Activated B cell treated with CpG ODN at 0.5 μM for 24 hours (primary cell): ENCODE results near the gene SLC25A38. TPM values are rescaled to one million over a fixed set of nuclear protein-coding genes. Genes with fewer than 3 reads are reported as not detected.

Experiments
- ATAC-seq: fragments of 200-7000 bp; cut with Tn5 transposase; one replicate; pipeline ENCODE4 v1.10.0; 2021; ENCODE audit warnings: low read depth, mild to moderate bottlenecking, moderate library complexity
- CTCF ChIA-PET: fragments of 350-600 bp; sonication (Branson Sonifier 250); formaldehyde crosslinking; loops from one replicate; lab custom pipeline; 2021; ENCODE audit warnings: antibody characterized with exemption; lab: Charles Lee
- POLR2A ChIA-PET: fragments of 350-600 bp; sonication (Branson Sonifier 250); formaldehyde crosslinking; loops from one replicate; lab custom pipeline; 2021; ENCODE audit warnings: antibody characterized with exemption; lab: Charles Lee
- DNase-seq: peaks from one replicate; pipeline ENCODE4 v3.0.0; 2022
- H3K27ac Mint-ChIP-seq: one replicate; pipeline ENCODE4 v1.8.0; 2020; ENCODE audit warnings: mixed read lengths
- H3K27me3 Mint-ChIP-seq: one replicate; pipeline ENCODE4 v1.8.0; 2021; ENCODE audit warnings: mixed read lengths
- H3K36me3 Mint-ChIP-seq: one replicate; pipeline ENCODE4 v1.8.0; 2021; ENCODE audit warnings: low read depth, mixed read lengths
- H3K4me1 Mint-ChIP-seq: one replicate; pipeline ENCODE4 v1.8.0; 2021; ENCODE audit warnings: mixed read lengths
- H3K4me3 Mint-ChIP-seq: one replicate; pipeline ENCODE4 v1.8.0; 2020; ENCODE audit warnings: mild to moderate bottlenecking, mixed read lengths
- H3K9me3 Mint-ChIP-seq: one replicate; pipeline ENCODE4 v1.8.0; 2020; ENCODE audit warnings: mixed read lengths
- intact Hi-C: fragments of 100-400 bp; cut with micrococcal nuclease; formaldehyde crosslinking; loops from one replicate; pipeline ENCODE4 v1.15.1; 2024
- total RNA-seq: library from RNA; stranded (reverse); gene quantifications from 2 replicates; pipeline ENCODE4 v1.2.3, GENCODE V29; 2022
- TF ChIP-seq, protein P1 (sequence below): fragments of 200-600 bp; IDR thresholded peaks from one replicate; pipeline ENCODE4 v1.8.0; 2022; ENCODE audit warnings: antibody characterized with exemption, mild to moderate bottlenecking

Gene SLC25A38
- total RNA-seq, 1 donor from 2014 or later: 52.9 TPM

DNA sequence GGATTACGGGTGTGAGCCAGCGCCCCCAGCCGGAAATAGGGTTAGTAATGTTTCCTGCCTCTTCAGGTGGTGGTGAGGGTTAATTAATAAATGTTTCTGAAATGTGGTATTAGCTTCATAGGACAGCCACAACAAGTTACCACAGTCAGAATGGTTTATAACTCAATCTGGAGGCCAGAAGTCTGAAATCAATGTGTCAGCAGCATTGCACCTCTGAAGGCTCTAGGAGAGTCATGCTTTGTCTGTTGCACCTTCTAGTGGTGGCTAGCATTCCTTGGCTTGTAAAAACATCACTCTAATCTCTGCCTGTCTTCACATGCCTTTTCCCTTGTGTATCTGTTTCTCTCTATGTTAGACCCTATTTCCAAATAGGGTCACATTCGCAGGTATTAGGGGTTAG lies 15.5 kb downstream of the SLC25A38 start:
- TF ChIP-seq, protein P1, sequence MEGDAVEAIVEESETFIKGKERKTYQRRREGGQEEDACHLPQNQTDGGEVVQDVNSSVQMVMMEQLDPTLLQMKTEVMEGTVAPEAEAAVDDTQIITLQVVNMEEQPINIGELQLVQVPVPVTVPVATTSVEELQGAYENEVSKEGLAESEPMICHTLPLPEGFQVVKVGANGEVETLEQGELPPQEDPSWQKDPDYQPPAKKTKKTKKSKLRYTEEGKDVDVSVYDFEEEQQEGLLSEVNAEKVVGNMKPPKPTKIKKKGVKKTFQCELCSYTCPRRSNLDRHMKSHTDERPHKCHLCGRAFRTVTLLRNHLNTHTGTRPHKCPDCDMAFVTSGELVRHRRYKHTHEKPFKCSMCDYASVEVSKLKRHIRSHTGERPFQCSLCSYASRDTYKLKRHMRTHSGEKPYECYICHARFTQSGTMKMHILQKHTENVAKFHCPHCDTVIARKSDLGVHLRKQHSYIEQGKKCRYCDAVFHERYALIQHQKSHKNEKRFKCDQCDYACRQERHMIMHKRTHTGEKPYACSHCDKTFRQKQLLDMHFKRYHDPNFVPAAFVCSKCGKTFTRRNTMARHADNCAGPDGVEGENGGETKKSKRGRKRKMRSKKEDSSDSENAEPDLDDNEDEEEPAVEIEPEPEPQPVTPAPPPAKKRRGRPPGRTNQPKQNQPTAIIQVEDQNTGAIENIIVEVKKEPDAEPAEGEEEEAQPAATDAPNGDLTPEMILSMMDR: no peak
- Mint-ChIP-seq H3K9me3 (no peaks in the 10 kb centered on the region), H3K4me3 (no peak overlapping the region), H3K27me3 (no peaks in the 10 kb centered on the region), H3K36me3 (peaks cover 77% of the 10 kb centered on the region), H3K4me1 (no peaks in the 10 kb centered on the region), H3K27ac (no peak overlapping the region)
- CTCF ChIA-PET: no interaction called here
- POLR2A ChIA-PET: interaction anchor here (4.1 kb wide), 1 partner anchor 8 kb away, joined by 14 read pairs; the partner anchor contains the start of gene RPSA
- ATAC-seq: no peak
- intact Hi-C loops: no loop called here
- DNase-seq: no peak

DNA sequence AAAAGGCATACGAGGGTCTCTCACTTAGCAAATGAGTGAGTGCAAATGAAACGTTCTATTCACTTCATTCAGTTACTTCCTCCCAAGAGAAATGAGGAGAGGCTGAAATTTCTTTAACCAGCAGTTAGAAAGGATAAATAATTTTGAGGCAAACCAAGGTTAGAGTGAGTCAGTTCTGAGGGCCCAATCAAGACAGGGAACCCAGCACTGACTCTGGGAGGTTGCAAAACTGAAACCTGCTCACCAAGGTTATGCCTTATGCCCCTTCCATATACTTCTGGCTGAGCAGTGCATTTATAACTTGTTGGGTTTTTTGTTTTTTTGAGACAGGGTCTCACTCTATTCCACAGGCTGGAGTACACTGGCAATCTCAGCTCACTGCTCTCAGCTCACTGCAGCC lies 18.8 kb downstream of the SLC25A38 start:
- Mint-ChIP-seq H3K27ac (no peak overlapping the region), H3K9me3 (no peaks in the 10 kb centered on the region), H3K4me3 (no peak overlapping the region), H3K4me1 (peaks cover 8% of the 10 kb centered on the region), H3K27me3 (no peaks in the 10 kb centered on the region), H3K36me3 (peaks cover 54% of the 10 kb centered on the region)
- POLR2A ChIA-PET: no interaction called here
- no peak for ATAC-seq
- CTCF ChIA-PET: no interaction called here
- TF ChIP-seq, protein P1: no peak
- intact Hi-C loops: no loop called here
- no peak for DNase-seq

DNA sequence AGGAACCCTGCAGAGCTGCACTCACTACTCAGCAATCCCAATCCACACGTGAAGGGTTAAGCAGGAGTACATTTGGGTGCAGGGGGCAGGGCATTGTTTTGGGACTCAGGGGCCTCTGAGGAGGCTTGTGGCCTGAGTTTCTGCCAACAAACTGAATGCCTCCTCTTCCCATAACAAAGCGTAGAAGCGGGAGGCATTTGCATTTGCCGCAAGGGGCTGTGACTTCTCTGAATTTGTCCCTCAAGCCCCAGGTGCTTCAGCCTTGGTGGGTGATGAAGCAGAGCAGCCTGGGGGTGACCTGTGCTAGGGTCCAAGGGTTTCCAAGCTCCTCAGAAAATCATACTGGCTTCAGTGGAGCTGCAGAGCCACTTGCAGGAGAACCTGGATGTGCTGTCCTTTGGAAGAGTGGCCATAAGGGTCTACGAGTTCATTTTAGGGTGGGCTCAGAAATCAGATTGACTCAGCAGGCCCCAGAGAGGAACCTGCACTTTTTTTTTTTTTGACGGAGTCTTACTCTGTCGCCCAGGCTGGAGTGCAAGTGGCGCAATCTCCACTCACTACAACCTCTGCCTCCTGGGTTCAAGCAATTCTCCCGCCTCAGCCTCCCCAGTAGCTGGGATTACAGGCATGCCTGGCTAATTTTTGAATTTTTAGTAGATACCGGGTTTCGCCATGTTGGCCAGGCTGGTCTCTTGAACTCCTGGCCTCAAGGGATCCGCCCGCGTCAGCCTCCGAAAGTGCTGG lies 21.9 kb downstream of the SLC25A38 start:
- Mint-ChIP-seq H3K36me3 (peaks cover 55% of the 10 kb centered on the region), H3K27ac (no peak overlapping the region), H3K4me1 (peaks cover 35% of the 10 kb centered on the region), H3K27me3 (no peaks in the 10 kb centered on the region), H3K9me3 (no peaks in the 10 kb centered on the region), H3K4me3 (no peak overlapping the region)
- ATAC-seq (no peak), DNase-seq (no peak)
- ChIA-PET POLR2A (interaction anchor here (0.6 to 5.9 kb wide), 4 partner anchors 10 to 1382 kb away, joined by 3 to 101 read pairs (median 4); partner anchors contain the start of gene SLC25A38), CTCF (no interaction called here)
- intact Hi-C loops: no loop called here
- TF ChIP-seq, protein P1: no peak

DNA sequence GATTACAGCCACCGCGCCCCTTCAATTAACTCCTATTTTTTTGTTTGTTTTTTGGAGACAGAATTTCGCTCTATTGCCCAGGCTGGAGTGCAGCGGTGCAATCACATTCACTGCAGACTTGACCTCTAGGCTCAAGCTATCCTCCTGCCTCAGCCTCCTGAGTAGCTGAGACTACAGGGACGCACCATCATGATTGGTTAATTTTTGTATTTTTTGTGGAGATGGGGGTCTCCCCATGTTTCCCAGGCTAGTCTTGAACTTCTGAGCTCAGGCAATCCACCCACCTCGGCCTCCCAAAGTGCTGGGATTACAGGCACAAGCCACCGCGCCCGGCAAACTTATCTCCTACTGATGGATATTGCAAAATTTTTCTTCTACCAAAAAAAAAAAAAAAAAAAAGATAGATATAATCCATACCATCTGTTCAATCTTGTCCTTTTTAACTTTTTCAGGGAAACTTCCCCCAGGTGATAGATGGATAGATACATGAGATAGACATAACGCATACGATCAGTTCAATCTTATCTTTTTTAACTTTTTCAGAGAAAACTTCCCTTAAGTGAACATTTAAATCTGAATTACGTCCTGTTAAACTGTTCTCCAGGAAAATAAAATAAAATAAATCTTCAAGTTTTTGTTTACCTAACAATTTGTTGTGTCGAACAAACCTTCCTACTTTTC lies 22.7 kb downstream of the SLC25A38 start:
- peak overlapping the region; percentile 96 for H3K27ac Mint-ChIP-seq
- POLR2A ChIA-PET: interaction anchor here (1.2 to 5.9 kb wide), 8 partner anchors 9 to 1269 kb away, joined by 4 to 101 read pairs (median 6); partner anchors contain the start of genes ACAA1, GORASP1, SLC25A38 and TTC21A

More for the DNA sequence above, 22.7 kb downstream of the SLC25A38 start:
- Mint-ChIP-seq H3K27me3 (no peaks in the 10 kb centered on the region), H3K9me3 (no peaks in the 10 kb centered on the region), H3K36me3 (peaks cover 57% of the 10 kb centered on the region), H3K4me3 (peak overlapping the region; percentile 94), H3K4me1 (peaks cover 40% of the 10 kb centered on the region)
- CTCF ChIA-PET: interaction anchor here (1.2 to 3.7 kb wide), 3 partner anchors 17 to 216 kb away, joined by 4 to 16 read pairs (median 4); no protein-coding TSS in a partner anchor
- ATAC-seq (no peak), DNase-seq (no peak)
- intact Hi-C loops: loop anchor here (1.0 to 2.0 kb wide), 7 partner anchors 17 to 1269 kb away; partner anchors contain the start of genes ACAA1, EIF1B, GORASP1 and SCN11A
- TF ChIP-seq, protein P1: no peak
